Activated CD8-positive, alpha-beta T cell treated with anti-CD3 and anti-CD28 coated beads, Interleukin-2, amount 10 ng/mL, durations not matched to agents 7 days and 5 days (primary cell): Measurements from ENCODE around the gene HTT. TPM values are rescaled to one million over a fixed set of nuclear protein-coding genes. Genes with fewer than 3 reads are reported as not detected.

Experiments
- ATAC-seq: fragments of 150-1000 bp; cut with Tn5 transposase; one replicate; pipeline ENCODE4 v1.10.0; 2021; ENCODE audit warnings: moderate library complexity
- CTCF ChIA-PET: fragments of 350-600 bp; sonication (Branson Sonifier 250); formaldehyde crosslinking; loops from one replicate; lab custom pipeline; 2021; ENCODE audit warnings: antibody characterized with exemption; lab: Charles Lee
- POLR2A ChIA-PET: fragments of 350-600 bp; sonication (Branson Sonifier 250); formaldehyde crosslinking; loops from one replicate; lab custom pipeline; 2021; ENCODE audit warnings: antibody characterized with exemption; lab: Charles Lee
- DNase-seq: peaks from one replicate; pipeline ENCODE4 v3.0.0-alpha.2; 2020
- H3K27ac Mint-ChIP-seq: one replicate; pipeline ENCODE4 v1.8.0; 2021; ENCODE audit warnings: mild to moderate bottlenecking, mixed read lengths
- H3K27me3 Mint-ChIP-seq: one replicate; pipeline ENCODE4 v1.8.0; 2021; ENCODE audit warnings: low read depth, mixed read lengths
- H3K36me3 Mint-ChIP-seq: one replicate; pipeline ENCODE4 v1.8.0; 2021; ENCODE audit warnings: low read depth, mixed read lengths
- H3K4me1 Mint-ChIP-seq: one replicate; pipeline ENCODE4 v1.8.0; 2021; ENCODE audit warnings: low read depth, mixed read lengths
- H3K4me3 Mint-ChIP-seq: one replicate; pipeline ENCODE4 v1.8.0; 2021; ENCODE audit warnings: mild to moderate bottlenecking, mixed read lengths
- H3K9me3 Mint-ChIP-seq: one replicate; pipeline ENCODE4 v1.8.0; 2022; ENCODE audit warnings: mixed read lengths; ENCODE audit not compliant: insufficient read depth
- total RNA-seq, 2 experiments: library from RNA; stranded (reverse); gene quantifications; one replicate each; pipeline ENCODE4 v1.2.3, GENCODE V29; 2021

Gene HTT
- total RNA-seq, 2 experiments from 2014 or later, result 51.2 to 58.0 TPM

GRCh38 chr4:3115637-3116270 lies 41.3 kb downstream of the HTT start:
- no peak for ATAC-seq
- CTCF ChIA-PET, result interaction anchor here (1.0 to 1.1 kb wide), 2 partner anchors 9 to 19 kb away, joined by 3 to 5 read pairs; no protein-coding TSS in a partner anchor
- peaks cover 32% of the 10 kb centered on the region for H3K36me3 Mint-ChIP-seq
- no peak overlapping the region for H3K27ac Mint-ChIP-seq
- no peaks in the 10 kb centered on the region for H3K4me1 Mint-ChIP-seq
- POLR2A ChIA-PET, result interaction anchor here (0.7 kb wide), 1 partner anchor 31 kb away, joined by 3 read pairs; no protein-coding TSS in a partner anchor
- no peak overlapping the region for H3K4me3 Mint-ChIP-seq
- H3K27me3 Mint-ChIP-seq, result no peaks in the 10 kb centered on the region
- no peak for DNase-seq
- no peaks in the 10 kb centered on the region for H3K9me3 Mint-ChIP-seq

GRCh38 chr4:3116955-3117354 lies 42.5 kb downstream of the HTT start:
- CTCF ChIA-PET, result interaction anchor here (0.7 to 1.3 kb wide), 4 partner anchors 9 to 18 kb away, joined by 3 to 5 read pairs (median 4); no protein-coding TSS in a partner anchor
- H3K27ac Mint-ChIP-seq, result no peak overlapping the region
- POLR2A ChIA-PET, result interaction anchor here (0.8 kb wide), 1 partner anchor 9 kb away, joined by 3 read pairs; no protein-coding TSS in a partner anchor
- no peak for ATAC-seq
- peaks cover 35% of the 10 kb centered on the region for H3K36me3 Mint-ChIP-seq
- no peak overlapping the region for H3K4me3 Mint-ChIP-seq
- H3K9me3 Mint-ChIP-seq, result no peaks in the 10 kb centered on the region
- H3K4me1 Mint-ChIP-seq, result peaks cover 1% of the 10 kb centered on the region
- DNase-seq, result no peak
- H3K27me3 Mint-ChIP-seq, result no peaks in the 10 kb centered on the region

GRCh38 chr4:3118312-3118711 lies 43.8 kb downstream of the HTT start:
- no peak overlapping the region for H3K4me3 Mint-ChIP-seq
- ATAC-seq (no peak), DNase-seq (no peak)
- peaks cover 37% of the 10 kb centered on the region for H3K36me3 Mint-ChIP-seq
- no peaks in the 10 kb centered on the region for H3K27me3 Mint-ChIP-seq
- peaks cover 6% of the 10 kb centered on the region for H3K4me1 Mint-ChIP-seq
- no peaks in the 10 kb centered on the region for H3K9me3 Mint-ChIP-seq
- CTCF ChIA-PET, result no interaction called here
- H3K27ac Mint-ChIP-seq, result no peak overlapping the region
- POLR2A ChIA-PET, result no interaction called here

GRCh38 chr4:3119464-3119863 lies 45.0 kb downstream of the HTT start:
- ATAC-seq, result no peak
- peaks cover 42% of the 10 kb centered on the region for H3K36me3 Mint-ChIP-seq
- ChIA-PET POLR2A (no interaction called here), CTCF (no interaction called here)
- no peaks in the 10 kb centered on the region for H3K9me3 Mint-ChIP-seq
- DNase-seq, result no peak
- H3K4me1 Mint-ChIP-seq, result peaks cover 6% of the 10 kb centered on the region
- H3K27me3 Mint-ChIP-seq, result no peaks in the 10 kb centered on the region
- H3K27ac Mint-ChIP-seq, result no peak overlapping the region
- no peak overlapping the region for H3K4me3 Mint-ChIP-seq

- DNase-seq (no peak), ATAC-seq (no peak)
- no peak overlapping the region for H3K27ac Mint-ChIP-seq
- H3K36me3 Mint-ChIP-seq, result peaks cover 40% of the 10 kb centered on the region
- no peaks in the 10 kb centered on the region for H3K27me3 Mint-ChIP-seq
- H3K4me3 Mint-ChIP-seq, result no peak overlapping the region
- POLR2A ChIA-PET, result no interaction called here
- CTCF ChIA-PET, result interaction anchor here (0.8 kb wide), 1 partner anchor 14 kb away, joined by 3 read pairs; no protein-coding TSS in a partner anchor
- no peaks in the 10 kb centered on the region for H3K9me3 Mint-ChIP-seq
- peaks cover 6% of the 10 kb centered on the region for H3K4me1 Mint-ChIP-seq
Observed at GRCh38 chr4:3121110-3121509, 46.6 kb downstream of the HTT start.

- ATAC-seq, result no peak
- Mint-ChIP-seq H3K27me3 (no peaks in the 10 kb centered on the region), H3K4me3 (no peak overlapping the region), H3K4me1 (peaks cover 6% of the 10 kb centered on the region), H3K36me3 (peaks cover 36% of the 10 kb centered on the region), H3K9me3 (no peaks in the 10 kb centered on the region), H3K27ac (no peak overlapping the region)
- CTCF ChIA-PET, result interaction anchor here (2.1 kb wide), 1 partner anchor 14 kb away, joined by 20 read pairs; no protein-coding TSS in a partner anchor
- no peak for DNase-seq
- POLR2A ChIA-PET, result no interaction called here
Observed at GRCh38 chr4:3121596-3121995, 47.1 kb downstream of the HTT start.

GRCh38 chr4:3122081-3122563 lies 47.6 kb downstream of the HTT start:
- H3K9me3 Mint-ChIP-seq, result no peaks in the 10 kb centered on the region
- ATAC-seq, result peak; percentile 53
- CTCF ChIA-PET, result interaction anchor here (1.2 to 2.1 kb wide), 3 partner anchors 8 to 15 kb away, joined by 3 to 20 read pairs (median 4); no protein-coding TSS in a partner anchor
- H3K27ac Mint-ChIP-seq, result peak overlapping the region; percentile 47
- no peak overlapping the region for H3K4me3 Mint-ChIP-seq
- no peaks in the 10 kb centered on the region for H3K27me3 Mint-ChIP-seq
- H3K36me3 Mint-ChIP-seq, result peaks cover 42% of the 10 kb centered on the region
- DNase-seq, result no peak
- peaks cover 6% of the 10 kb centered on the region for H3K4me1 Mint-ChIP-seq
- POLR2A ChIA-PET, result no interaction called here

GRCh38 chr4:3123181-3123671 lies 48.7 kb downstream of the HTT start:
- Mint-ChIP-seq H3K9me3 (no peaks in the 10 kb centered on the region), H3K4me1 (peaks cover 6% of the 10 kb centered on the region), H3K4me3 (no peak overlapping the region), H3K27me3 (no peaks in the 10 kb centered on the region), H3K36me3 (peaks cover 44% of the 10 kb centered on the region), H3K27ac (no peak overlapping the region)
- CTCF ChIA-PET, result interaction anchor here (1.2 to 2.1 kb wide), 4 partner anchors 10 to 18 kb away, joined by 3 to 20 read pairs (median 4); no protein-coding TSS in a partner anchor
- DNase-seq (no peak), ATAC-seq (no peak)
- POLR2A ChIA-PET, result no interaction called here

- ChIA-PET CTCF (interaction anchor here (1.4 to 2.5 kb wide), 2 partner anchors 17 to 19 kb away, joined by 3 to 10 read pairs; no protein-coding TSS in a partner anchor), POLR2A (no interaction called here)
- ATAC-seq (no peak), DNase-seq (no peak)
- H3K4me1 Mint-ChIP-seq, result peaks cover 6% of the 10 kb centered on the region
- H3K4me3 Mint-ChIP-seq, result no peak overlapping the region
- no peak overlapping the region for H3K27ac Mint-ChIP-seq
- peaks cover 44% of the 10 kb centered on the region for H3K36me3 Mint-ChIP-seq
- no peaks in the 10 kb centered on the region for H3K27me3 Mint-ChIP-seq
- H3K9me3 Mint-ChIP-seq, result no peaks in the 10 kb centered on the region
Observed at GRCh38 chr4:3124070-3124767, 49.7 kb downstream of the HTT start.

- ATAC-seq, result no peak
- Mint-ChIP-seq H3K4me3 (no peak overlapping the region), H3K27ac (no peak overlapping the region), H3K9me3 (no peaks in the 10 kb centered on the region), H3K27me3 (no peaks in the 10 kb centered on the region), H3K36me3 (peaks cover 55% of the 10 kb centered on the region), H3K4me1 (peaks cover 17% of the 10 kb centered on the region)
- CTCF ChIA-PET, result interaction anchor here (2.5 kb wide), 1 partner anchor 20 kb away, joined by 10 read pairs; no protein-coding TSS in a partner anchor
- DNase-seq, result no peak
- POLR2A ChIA-PET, result no interaction called here
Observed at GRCh38 chr4:3127112-3127511, 52.6 kb downstream of the HTT start.

GRCh38 chr4:3128058-3128457 lies 53.6 kb downstream of the HTT start:
- H3K9me3 Mint-ChIP-seq, result no peaks in the 10 kb centered on the region
- no peak overlapping the region for H3K4me3 Mint-ChIP-seq
- no peak for DNase-seq
- H3K27ac Mint-ChIP-seq, result no peak overlapping the region
- peaks cover 54% of the 10 kb centered on the region for H3K36me3 Mint-ChIP-seq
- POLR2A ChIA-PET, result no interaction called here
- CTCF ChIA-PET, result no interaction called here
- peaks cover 14% of the 10 kb centered on the region for H3K4me1 Mint-ChIP-seq
- no peak for ATAC-seq
- no peaks in the 10 kb centered on the region for H3K27me3 Mint-ChIP-seq
